Measurements from ENCODE around the gene KRTAP24-1.

The KRTAP24-1 gene

GRCh38 chr21:30256100-30256499 is 26.6 kb downstream of the KRTAP24-1 start:
- ChIA-PET CTCF (no interaction called here), POLR2A (no interaction called here)
- DNase-seq (ENCODE audit: extremely low spot score): no peak
- TF ChIP-seq FOXM1 (IDR thresholded peaks at IDR 0.05; ENCODE audit: borderline replicate concordance) (no peak), ELF4 (IDR thresholded peaks at IDR 0.05) (no peak), FOXK2 (IDR thresholded peaks at IDR 0.05) (no peak), TARDBP (IDR thresholded peaks at IDR 0.05) (no peak), HDGF (IDR thresholded peaks at IDR 0.05; ENCODE audit: borderline replicate concordance) (no peak)

GRCh38 chr21:30255679-30256078 is 27.1 kb downstream of the KRTAP24-1 start:
- POLR2A ChIA-PET: no interaction called here
- TF ChIP-seq ZNF384 (IDR thresholded peaks at IDR 0.05) (no peak), SUZ12 (IDR thresholded peaks at IDR 0.05) (no peak), ELF4 (IDR thresholded peaks at IDR 0.05) (no peak), FOXA1 (IDR thresholded peaks at IDR 0.05) (no peak), CTBP1 (IDR thresholded peaks at IDR 0.05; ENCODE audit: borderline replicate concordance) (no peak), FOXM1 (IDR thresholded peaks at IDR 0.05; ENCODE audit: borderline replicate concordance) (no peak), TARDBP (IDR thresholded peaks at IDR 0.05) (no peak), L3MBTL2 (conservative IDR thresholded peaks at IDR 0.05) (no peak), PKNOX1 (IDR thresholded peaks at IDR 0.05) (no peak), LEF1 (IDR thresholded peaks at IDR 0.05; ENCODE audit: borderline replicate concordance) (no peak), NFRKB (IDR thresholded peaks at IDR 0.05) (no peak), ARNT (IDR thresholded peaks at IDR 0.05) (no peak), FOXK2 (IDR thresholded peaks at IDR 0.05) (no peak), SP1 (IDR thresholded peaks at IDR 0.05) (no peak), BHLHE40 (IDR thresholded peaks at IDR 0.05; ENCODE audit: borderline replicate concordance) (no peak), HDGF (IDR thresholded peaks at IDR 0.05; ENCODE audit: borderline replicate concordance) (no peak)
- CTCF ChIA-PET: no interaction called here
- no peak for DNase-seq (ENCODE audit: extremely low spot score)

- TF ChIP-seq PKNOX1 (IDR thresholded peaks at IDR 0.05) (no peak), NFRKB (IDR thresholded peaks at IDR 0.05) (no peak), FOXA1 (IDR thresholded peaks at IDR 0.05) (no peak), FOXK2 (IDR thresholded peaks at IDR 0.05) (no peak), HDGF (IDR thresholded peaks at IDR 0.05; ENCODE audit: borderline replicate concordance) (no peak), TARDBP (IDR thresholded peaks at IDR 0.05) (no peak), SP1 (IDR thresholded peaks at IDR 0.05) (no peak), FOXM1 (IDR thresholded peaks at IDR 0.05; ENCODE audit: borderline replicate concordance) (no peak), ARNT (IDR thresholded peaks at IDR 0.05) (no peak), SUZ12 (IDR thresholded peaks at IDR 0.05) (no peak), LEF1 (IDR thresholded peaks at IDR 0.05; ENCODE audit: borderline replicate concordance) (no peak), CTBP1 (IDR thresholded peaks at IDR 0.05; ENCODE audit: borderline replicate concordance) (no peak)
Observed at GRCh38 chr21:30251781-30252180, 31.0 kb downstream of the KRTAP24-1 start.

GRCh38 chr21:30249936-30250335 is 32.8 kb downstream of the KRTAP24-1 start:
- ChIA-PET POLR2A (no interaction called here), CTCF (no interaction called here)
- DNase-seq (ENCODE audit: extremely low spot score): no peak
- TF ChIP-seq SP1 (IDR thresholded peaks at IDR 0.05): no peak
- TF ChIP-seq FOXK2 (IDR thresholded peaks at IDR 0.05): no peak
- no peak for TF ChIP-seq FOXM1 (IDR thresholded peaks at IDR 0.05; ENCODE audit: borderline replicate concordance)
- no peak for TF ChIP-seq FOXA1 (IDR thresholded peaks at IDR 0.05)
- no peak for TF ChIP-seq ZNF384 (IDR thresholded peaks at IDR 0.05)
- no peak for TF ChIP-seq SUZ12 (IDR thresholded peaks at IDR 0.05)
- TF ChIP-seq L3MBTL2 (conservative IDR thresholded peaks at IDR 0.05): no peak
- TF ChIP-seq LEF1 (IDR thresholded peaks at IDR 0.05; ENCODE audit: borderline replicate concordance): no peak
- no peak for TF ChIP-seq CTBP1 (IDR thresholded peaks at IDR 0.05; ENCODE audit: borderline replicate concordance)
- no peak for TF ChIP-seq ELF4 (IDR thresholded peaks at IDR 0.05)
- TF ChIP-seq ARNT (IDR thresholded peaks at IDR 0.05): no peak
- no peak for TF ChIP-seq HDGF (IDR thresholded peaks at IDR 0.05; ENCODE audit: borderline replicate concordance)
- TF ChIP-seq PKNOX1 (IDR thresholded peaks at IDR 0.05): no peak
- no peak for TF ChIP-seq BHLHE40 (IDR thresholded peaks at IDR 0.05; ENCODE audit: borderline replicate concordance)
- no peak for TF ChIP-seq NFRKB (IDR thresholded peaks at IDR 0.05)
- no peak for TF ChIP-seq TARDBP (IDR thresholded peaks at IDR 0.05)

More at GRCh38 chr21:30251781-30252180, 31.0 kb downstream of the KRTAP24-1 start:
- no peak for DNase-seq (ENCODE audit: extremely low spot score)
- CTCF ChIA-PET: no interaction called here
- POLR2A ChIA-PET: no interaction called here

- POLR2A ChIA-PET: no interaction called here
- DNase-seq (ENCODE audit: extremely low spot score): no peak
- TF ChIP-seq FOXK2 (IDR thresholded peaks at IDR 0.05) (no peak), L3MBTL2 (conservative IDR thresholded peaks at IDR 0.05) (no peak), LEF1 (IDR thresholded peaks at IDR 0.05; ENCODE audit: borderline replicate concordance) (no peak), CTBP1 (IDR thresholded peaks at IDR 0.05; ENCODE audit: borderline replicate concordance) (no peak), SUZ12 (IDR thresholded peaks at IDR 0.05) (no peak), ZNF384 (IDR thresholded peaks at IDR 0.05) (no peak), ELF4 (IDR thresholded peaks at IDR 0.05) (no peak), NFRKB (IDR thresholded peaks at IDR 0.05) (no peak)
- CTCF ChIA-PET: no interaction called here
Observed at GRCh38 chr21:30248844-30249243, 33.9 kb downstream of the KRTAP24-1 start.

GRCh38 chr21:30245061-30245460 is 37.7 kb downstream of the KRTAP24-1 start:
- TF ChIP-seq FOXA1 (IDR thresholded peaks at IDR 0.05) (no peak), ARNT (IDR thresholded peaks at IDR 0.05) (no peak), PKNOX1 (IDR thresholded peaks at IDR 0.05) (no peak), ELF4 (IDR thresholded peaks at IDR 0.05) (no peak), TARDBP (IDR thresholded peaks at IDR 0.05) (no peak)
- CTCF ChIA-PET: no interaction called here
- POLR2A ChIA-PET: no interaction called here
- no peak for DNase-seq (ENCODE audit: extremely low spot score)

Measured in HEK293T (cell line).